HG02970 (cell line): ENCODE data around the gene RFX3.

Source experiments
- ATAC-seq: cut with Tn5 transposase; IDR thresholded peaks from one replicate; pipeline ENCODE4 v1.9.1; 2021; ENCODE audit warnings: mild to moderate bottlenecking, moderate library complexity, moderate number of reproducible peaks; ENCODE audit not compliant: unreplicated experiment, low FRiP score

Gene RFX3

DNA sequence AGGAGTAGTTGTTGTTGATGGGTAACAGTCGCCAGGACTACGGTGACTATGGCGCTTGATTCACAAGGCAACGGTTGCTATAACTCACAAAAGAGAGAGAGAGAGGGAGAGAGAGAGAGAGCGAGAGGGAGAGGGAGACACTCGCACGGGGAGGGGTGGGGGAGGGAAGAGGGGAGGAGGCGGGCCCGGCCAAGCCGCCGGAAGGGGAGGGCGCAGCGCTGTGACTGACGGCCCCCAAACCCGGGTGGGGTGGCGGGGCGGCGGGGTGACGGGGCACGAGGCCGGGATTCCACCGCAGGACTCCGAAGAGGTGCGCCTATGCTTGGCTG is at the start of gene RFX3:
TSS of gene RFX3 (minus strand) at position 166 of the 329 bp plus-strand sequence. CDS start 130,413 bp downstream, outside the sequence.
- ATAC-seq: peak; percentile 50

DNA sequence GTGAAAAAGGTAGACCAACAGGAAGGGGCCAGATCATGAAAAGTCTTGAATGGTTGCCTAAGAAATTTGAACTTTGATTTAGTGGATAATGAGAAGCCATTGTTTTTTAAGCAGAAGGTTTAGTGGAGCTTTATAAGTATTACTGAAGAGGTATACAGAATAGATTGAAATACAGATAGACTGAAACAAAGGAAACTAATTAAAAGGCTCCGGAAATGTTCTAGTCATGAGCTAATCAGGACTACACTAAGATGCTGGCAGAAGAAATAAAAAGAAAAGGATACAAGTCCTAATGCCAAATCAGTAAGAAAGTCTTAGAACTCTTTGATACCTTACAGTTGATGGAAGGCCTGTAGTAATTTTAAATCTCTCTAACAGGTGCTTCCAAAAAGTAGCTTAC is 45.7 kb upstream of the RFX3 start:
- ATAC-seq: no peak

DNA sequence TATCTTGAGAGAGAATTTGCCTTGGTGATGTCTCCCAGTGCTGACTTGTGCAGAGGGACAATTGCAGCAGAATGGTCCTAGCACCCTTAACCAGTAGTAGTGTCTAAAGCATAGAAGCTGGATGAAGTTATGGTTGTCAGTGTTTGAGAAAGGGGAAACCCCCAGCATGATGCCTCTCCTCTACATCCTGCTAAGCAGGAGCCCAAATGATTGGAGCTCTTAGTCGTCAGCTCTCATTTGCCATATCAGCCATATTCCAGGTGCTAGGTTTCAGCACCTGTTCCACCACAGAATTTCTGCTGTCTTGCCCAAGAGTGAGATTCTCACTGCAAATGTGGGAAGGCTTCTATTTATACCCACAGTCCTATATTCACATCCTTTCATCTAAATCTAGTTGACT is 43.7 kb upstream of the RFX3 start:
- no peak for ATAC-seq

DNA sequence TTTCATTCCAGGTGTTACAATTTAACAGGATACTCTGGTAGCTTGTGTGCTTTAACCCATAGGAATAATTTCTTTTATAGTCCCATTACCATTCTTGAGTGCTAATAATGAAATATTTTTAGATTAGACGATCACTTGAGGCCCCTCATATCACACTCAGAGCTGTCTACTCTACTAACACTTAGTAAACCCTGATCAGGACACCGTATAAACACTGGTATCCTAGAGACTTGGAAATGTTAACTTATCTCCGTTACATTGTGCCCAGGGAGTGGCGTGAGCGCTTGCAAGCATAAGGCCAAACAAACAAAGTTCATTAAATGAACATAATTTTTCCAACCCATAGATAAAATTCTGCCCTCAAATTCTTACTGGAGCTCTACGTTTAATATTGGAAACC is 42.2 kb upstream of the RFX3 start:
- ATAC-seq: no peak

DNA sequence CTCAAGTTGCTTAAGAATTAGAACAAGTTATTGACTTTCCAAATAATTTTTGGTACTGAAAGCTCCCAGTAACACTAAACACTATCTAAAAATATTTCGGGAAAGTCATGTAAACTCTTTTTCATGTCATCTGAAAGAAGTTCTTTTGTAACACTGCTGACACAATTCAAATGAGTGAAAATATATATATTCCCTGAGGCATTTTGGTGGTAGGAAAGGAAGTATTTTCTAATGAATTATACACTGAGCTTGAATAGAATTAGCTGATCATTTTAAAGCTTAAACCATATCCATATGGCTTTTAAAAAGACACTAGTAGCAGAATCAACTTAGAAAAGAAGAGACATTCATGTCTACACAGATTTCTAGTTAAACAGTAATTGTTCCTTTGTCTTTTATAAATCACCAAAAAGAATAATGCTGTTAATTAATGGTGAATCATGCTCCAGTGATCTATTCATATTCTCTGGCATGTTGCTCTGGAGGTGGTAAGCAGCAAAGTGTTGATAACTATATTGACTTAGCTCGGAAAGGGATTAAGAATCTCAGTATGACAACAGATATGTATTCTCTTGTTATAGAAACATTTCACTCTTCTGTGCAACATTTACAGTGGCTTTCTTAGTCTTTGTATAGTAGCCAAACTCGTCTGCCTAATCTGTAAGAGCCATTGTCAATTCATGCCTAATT is 27.4 kb upstream of the RFX3 start:
- ATAC-seq: no peak

DNA sequence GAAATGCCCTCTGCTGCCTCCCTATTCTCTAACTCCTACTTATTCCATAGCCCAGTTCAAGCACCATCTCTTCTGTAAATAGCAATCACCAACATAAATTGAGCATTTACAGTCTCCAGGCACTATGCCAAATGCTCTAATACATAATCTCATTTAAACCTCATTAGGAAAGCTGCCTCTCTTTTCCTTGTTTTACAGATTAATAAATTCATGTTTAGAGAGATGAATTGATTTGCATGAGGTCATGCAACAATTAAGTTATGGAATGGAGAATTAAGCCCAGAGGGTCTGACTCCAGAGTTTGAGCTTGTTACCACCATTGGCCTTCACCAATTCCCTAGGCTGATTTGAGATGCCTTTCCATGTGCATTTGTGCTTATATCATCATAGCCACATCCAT is 23.4 kb upstream of the RFX3 start:
- no peak for ATAC-seq

DNA sequence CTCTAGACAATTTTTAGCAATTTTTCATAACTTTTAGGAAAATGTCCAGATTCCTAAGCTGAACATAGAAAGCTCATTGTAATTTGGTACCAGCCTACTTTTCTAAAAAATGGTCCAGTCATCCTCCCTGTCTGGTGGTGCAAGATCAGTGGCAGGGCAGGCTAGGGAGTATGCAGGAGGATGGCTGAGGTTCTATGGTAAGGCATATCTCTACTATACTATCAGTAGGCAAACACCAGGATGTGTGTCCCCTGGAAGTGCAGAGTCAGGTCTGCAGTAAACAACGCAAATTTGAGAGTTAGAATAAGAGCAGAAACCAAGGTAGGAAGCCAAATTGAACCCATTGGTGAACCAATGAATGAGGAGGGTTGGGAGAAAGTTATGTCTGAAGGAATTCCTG is 22.8 kb upstream of the RFX3 start:
- no peak for ATAC-seq

DNA sequence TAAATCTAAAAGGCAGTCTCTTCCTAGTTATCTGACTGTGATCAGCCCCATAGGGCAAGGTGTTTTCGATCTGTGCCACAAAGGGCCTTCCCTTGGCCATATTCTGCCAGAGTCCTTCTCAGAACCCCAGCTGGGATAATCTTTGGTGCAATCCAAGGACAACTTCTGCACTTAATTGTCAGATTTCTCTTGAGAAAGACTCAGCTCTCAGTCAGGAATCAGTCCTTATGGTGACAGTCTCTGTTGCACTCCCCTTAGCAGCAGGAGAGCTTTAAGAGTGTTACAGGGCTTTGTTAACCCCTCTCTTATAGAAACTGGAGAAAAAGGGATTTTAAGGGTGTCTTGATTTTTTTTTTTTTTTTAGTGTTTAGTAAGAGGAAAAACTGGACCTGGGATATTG is 15.4 kb upstream of the RFX3 start:
- ATAC-seq: no peak

DNA sequence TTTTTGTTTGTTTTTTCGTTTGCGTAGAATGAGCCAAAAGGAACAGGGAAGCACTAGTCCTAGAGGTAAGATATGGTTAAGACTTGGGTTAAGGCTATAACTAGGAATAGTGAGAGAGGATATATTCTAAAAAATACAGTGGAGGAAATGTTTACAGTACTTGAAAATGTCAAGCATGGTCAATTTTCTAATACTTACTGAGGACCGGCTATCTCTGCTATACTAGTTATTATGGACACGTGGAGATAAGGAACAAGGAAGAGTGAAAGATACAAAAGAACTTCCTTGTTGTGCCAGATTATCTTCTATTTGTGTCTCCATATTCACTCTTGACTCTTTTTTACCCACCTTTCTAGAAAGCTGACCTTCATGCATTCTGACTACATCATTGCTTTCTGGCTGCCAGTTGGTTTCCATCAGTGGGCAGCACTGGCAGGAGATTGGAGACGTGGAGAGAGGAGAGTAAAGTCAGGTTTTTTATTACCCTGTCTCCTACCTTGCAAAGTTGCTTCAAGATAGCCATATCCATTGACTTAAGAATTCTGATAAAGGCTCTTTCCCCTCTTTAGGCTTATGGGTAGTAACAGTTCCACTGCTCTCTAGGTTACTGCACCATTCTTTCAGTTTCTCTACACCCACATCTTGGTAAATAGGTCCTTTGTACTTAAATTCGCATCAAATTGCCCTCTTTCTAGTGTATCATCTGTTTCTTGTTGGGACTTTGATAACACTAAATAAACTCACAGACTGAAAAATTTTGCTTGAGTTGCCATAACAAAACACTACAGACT is 9.0 kb upstream of the RFX3 start:
- no peak for ATAC-seq

DNA sequence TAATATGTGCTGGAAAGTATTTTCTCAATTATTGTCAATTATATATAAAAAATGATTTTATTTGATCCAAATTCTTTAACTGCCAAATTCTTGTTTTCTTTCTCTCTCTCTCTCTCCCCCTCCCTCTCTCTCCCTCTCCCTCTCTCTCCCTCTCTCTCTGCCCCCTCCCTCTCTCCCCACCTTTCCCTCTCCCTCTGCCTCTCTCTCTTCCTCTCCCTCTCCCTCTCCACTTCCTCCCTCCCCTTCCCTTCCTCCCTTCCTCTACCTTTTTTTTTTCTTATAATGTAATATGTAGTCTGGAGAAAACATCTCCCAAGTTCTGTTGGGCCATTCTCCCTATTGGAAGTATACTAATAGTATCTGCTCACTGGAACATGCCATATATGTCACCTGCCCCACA is 6.4 kb upstream of the RFX3 start:
- no peak for ATAC-seq

DNA sequence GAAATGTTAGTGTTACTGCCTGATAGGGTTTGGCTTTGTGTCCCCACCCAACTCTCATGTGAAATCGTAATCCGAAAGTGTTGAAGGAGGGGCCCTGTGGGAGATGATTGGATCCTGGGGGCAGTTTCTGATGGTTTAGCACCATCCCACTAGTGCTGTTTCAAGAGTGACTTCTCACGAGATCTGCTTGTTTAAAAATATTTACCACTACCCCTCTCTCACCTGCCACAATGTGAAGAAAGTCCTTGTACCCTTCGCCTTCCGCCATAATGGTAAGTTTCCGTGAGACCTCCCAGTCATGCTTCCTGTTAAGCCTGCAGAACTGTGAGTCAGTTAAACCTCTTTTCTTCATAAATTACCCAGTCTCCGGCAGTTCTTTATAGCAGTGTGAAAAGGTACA is 2.6 kb upstream of the RFX3 start:
- no peak for ATAC-seq

DNA sequence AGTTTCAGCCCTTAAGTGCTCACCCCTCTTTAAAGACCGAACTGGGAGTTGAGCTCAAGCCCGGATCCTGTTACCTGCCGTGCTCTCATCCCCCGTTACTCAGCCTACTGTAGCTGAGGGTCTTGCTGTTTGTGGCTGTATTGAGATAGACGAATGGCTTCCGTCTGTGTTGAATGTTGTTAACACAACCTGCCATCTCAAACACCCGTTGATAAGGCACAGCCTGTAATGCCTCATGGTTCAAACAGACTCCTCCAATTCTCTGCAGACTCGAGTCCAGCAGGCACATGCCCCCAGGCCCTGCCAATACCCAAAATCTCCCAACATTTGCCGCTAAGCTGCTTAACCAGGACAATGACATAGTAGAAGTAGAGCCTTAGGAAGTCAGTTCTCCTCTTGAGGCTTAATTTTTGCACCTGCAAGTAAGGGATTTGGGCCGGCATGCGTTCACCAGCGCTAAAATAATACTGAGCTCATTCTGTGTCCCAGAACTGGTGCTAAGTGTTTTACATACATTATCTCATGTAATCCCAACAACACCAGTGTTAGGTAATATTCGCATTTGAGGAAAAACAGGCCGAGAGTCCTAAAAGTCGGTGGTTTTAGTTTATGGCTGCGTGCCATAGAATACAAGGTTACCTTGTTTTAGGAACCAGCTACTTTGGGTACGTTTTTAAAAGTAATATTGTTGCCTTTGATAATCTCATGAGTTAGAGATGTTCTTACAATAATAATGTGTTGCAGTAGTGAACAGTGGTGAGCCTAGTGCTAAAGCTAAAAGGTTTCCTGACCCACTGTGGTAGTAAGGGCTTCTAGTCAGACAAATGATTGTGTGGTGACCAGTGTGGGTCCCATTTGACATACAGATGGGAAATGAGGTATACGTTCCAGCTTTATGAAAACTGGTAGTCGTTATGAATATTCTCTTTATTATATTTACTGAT is 1.5 kb upstream of the RFX3 start:
- ATAC-seq: peak; percentile 10

DNA sequence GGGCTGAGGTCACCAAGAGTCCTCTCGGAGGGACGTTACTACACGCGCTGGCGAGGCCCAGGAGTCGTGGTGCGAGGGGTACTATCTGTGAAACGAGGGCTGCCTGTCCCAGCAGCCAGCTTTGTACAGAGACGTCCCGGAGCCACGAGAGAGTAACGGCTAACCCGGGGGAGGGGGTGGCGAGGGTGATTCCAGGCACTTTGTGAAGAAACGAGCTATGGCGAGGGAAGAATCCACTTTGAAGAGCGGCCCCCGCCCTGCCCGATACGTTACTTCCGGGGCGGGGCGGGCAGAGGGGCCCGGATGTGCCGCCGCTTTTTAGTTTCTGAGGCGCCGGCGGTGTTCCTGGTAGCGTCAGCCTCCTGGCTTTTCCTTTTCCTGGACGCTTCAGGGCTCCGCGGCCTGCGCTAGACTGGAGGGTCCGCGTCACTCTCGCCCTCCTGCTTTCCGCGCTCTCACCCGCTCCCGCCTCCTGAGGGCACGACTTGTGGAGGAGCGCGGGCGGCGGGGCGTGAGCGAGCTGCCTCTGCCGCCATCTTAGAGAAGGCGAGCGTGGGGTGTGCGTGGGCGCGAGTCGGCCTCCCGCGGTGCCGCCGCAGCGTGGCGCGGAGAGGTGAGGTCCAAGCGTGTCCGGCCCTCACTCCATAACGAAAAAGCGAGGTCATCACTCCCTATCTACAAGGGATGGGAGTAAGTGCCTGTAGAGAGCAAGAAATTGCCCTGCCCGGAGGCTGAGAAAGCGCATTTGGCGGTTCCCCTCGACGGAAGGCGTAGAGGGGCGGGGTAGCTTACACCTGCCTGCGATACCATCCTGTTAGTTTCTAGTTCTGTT is 580 bp upstream of the RFX3 start:
- peak; percentile 60 for ATAC-seq

DNA sequence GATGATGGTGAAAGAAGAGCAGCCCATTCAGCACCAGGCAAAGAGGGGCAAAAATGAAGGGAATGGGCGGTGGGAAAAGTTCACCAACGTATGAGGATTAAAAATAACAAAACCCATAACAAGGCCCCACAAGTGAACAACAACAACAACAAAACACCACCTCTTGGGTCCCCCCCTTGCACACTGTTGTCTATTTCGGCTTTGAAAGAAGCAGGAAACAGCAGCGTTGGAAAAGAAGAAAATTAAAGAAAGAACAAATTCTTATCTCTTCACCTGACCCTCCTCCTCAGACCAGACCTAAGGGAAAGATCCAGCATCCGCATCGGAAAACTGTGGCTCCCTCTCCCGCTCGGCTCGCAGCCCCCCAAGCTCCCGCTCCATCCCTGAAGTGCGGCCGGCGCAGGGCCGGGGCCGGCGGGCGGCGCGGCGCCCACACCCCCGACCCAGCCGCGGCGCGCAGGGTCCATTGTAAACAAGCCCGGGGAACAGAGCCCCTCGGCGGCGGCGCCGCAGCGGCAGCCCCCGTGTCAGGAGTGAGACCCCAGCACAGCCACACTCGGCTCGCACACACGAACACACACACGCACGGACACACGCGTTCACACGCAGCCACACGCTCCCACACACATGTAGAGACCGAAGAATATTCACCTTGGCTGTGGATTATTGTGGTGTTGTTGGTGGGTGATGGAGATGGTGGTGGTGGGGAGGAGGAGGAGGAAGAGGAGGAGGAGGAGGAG is 535 bp downstream of the RFX3 start:
- no peak for ATAC-seq

DNA sequence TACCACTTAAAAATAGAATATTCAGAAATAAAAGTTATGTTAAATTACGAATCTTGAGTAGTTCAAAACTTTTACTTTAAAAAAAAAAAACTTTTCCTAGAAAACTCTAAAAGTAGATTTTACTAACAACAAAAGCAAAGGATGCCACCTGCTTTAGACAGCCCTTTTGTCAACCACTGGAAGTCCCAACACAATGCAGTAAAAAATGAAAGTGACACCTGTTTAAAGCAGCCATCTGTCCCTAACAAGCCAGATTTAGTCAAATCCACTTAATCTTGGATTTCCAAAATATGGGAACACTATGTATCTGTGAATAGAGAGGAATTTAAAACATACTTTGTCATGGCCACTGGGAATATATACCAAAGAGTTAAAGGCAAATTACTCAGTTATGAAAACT is 3.8 kb downstream of the RFX3 start:
- no peak for ATAC-seq

DNA sequence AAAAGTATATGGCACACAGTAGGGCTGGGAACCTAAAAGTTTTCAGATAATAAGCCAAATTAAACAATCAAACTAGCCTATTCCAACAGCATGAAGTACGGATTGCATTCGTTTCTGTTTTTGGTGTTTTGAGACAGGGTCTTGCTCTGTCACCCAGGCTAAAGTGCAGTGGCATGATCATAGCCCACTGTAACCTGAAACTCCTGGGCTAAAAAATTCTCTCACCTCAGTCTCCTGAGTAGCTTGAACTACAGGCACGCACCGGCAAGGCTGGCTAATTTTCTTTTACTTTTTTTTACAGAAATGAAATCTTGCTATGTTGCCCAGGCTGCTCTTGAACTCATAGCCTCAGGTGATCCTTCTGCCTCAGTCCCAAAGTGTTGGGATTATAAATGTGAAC is 5.2 kb downstream of the RFX3 start:
- no peak for ATAC-seq

DNA sequence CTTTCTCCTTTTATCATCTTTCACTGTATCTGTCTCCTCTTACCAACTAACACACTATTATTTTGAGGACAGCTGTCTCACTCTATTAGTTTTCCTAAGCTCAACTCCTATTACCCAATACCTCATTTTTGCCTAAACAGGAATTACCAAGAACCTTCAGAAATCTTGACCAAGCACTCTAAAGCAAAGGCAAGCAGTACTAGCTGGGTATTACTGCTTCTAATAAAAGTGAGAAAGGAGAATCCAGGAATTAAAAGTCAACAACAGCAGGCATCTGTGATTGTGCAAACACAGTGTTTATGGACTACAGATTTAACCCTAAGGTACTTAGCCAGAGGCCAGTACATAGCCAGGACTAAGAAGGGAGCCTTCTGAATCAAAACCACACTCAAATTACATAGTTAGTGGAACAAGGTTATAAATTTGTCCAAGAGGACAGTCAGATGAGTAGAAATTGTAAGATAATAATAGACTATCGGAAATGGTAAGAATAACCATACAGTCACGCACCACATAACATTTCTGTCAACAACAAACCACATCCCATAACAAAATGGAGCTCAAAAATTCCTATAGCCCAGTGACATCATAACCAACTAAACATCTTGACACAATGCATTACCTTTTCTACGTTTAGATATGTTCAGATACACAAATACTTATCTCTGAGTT is 8.3 kb downstream of the RFX3 start:
- ATAC-seq: no peak

DNA sequence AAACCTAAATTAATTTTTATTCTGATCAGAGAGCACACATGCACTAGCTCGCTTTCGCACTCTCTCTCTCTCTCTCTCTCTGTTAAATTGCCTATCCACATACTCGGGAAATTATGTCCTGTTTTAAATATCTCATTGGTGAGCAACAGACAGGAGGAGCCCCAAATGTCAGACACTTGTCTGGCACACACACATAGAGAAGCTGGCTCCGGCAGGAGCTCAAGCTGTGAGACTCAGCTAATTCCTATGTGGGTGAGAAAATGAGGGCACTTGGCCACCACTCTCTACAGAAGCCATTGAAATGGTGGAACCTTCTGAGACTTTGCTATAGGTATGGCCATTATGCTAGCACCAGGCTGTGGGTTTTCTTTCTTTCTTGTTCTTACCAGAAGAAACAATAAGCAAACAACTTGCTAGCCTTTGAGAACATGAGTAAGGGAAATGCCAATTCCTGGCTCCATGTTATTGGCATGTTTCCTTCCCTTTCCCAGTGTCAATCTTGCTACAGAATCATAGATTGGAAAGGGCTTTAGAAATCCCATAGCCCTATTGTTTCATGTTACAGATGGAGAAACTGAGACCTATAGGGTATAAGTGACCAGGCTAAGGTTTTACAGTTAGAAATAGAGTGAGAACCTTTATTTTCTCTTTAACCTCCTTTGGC is 9.0 kb downstream of the RFX3 start:
- no peak for ATAC-seq

DNA sequence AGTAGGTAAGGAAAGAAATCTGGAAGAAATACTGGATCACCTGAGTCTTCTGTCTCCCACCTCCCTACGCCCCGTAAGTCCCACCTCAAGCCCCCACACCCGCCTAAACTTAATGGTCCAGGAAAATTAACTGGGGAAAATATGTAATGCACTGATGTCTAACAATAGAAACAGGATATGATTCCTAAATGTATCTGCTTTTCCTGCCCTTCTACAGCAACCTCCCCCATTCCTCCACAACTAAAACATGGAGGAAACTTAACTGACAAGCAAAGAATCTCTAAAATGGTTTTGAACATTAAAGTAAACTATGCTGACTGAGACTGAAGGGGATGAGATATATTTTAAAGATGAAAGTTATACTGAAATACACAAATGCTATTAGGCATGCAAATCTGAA is 10.4 kb downstream of the RFX3 start:
- ATAC-seq: no peak
